GM13976 (cell line): Measurements from ENCODE around the gene SRD5A3.
A peak's percentile ranks its signal among the peaks of the same experiment; 100 is the strongest.

ENCODE experiments used
- DNase-seq: peaks from one replicate; pipeline ENCODE4 v3.0.0; 2012; ENCODE audit warnings: low spot score
- CTCF ChIP-seq: IDR thresholded peaks from 2 replicates; pipeline ENCODE4 v1.5.1; 2012; ENCODE audit warnings: borderline replicate concordance, mild to moderate bottlenecking; ENCODE audit not compliant: insufficient read depth; ENCODE audit errors: extremely low read depth, missing control alignments, control extremely low read depth
- in situ Hi-C: fragments of 300-500 bp; cut with MboI; formaldehyde crosslinking; loops from one replicate; pipeline ENCODE4 v1.12.0; 2022; ENCODE audit warnings: low sequenced_read_pairs, mixed read lengths, inconsistent platforms; ENCODE audit not compliant: unreplicated experiment

Gene SRD5A3

GRCh38 chr4:55395529-55396307, 49.7 kb downstream of the SRD5A3 start, which contains the start of gene TMEM165:
Gene TMEM165 (plus strand): TSS chr4:55395957. CDS start chr4:55396190, 233 bp downstream.
- in situ Hi-C loops, result no loop called here
- peak; percentile 95 for DNase-seq
- no peak for TF ChIP-seq CTCF

GRCh38 chr4:55396308-55397125, 50.5 kb downstream of the SRD5A3 start:
- in situ Hi-C loops, result no loop called here
- peak; percentile 47 for DNase-seq
- TF ChIP-seq CTCF, result no peak

GRCh38 chr4:55397126-55397436, 51.0 kb downstream of the SRD5A3 start:
- in situ Hi-C loops, result no loop called here
- DNase-seq, result no peak
- TF ChIP-seq CTCF, result no peak

- TF ChIP-seq CTCF, result no peak
- no peak for DNase-seq
- in situ Hi-C loops, result no loop called here
Observed at GRCh38 chr4:55397520-55398321, 51.7 kb downstream of the SRD5A3 start.

GRCh38 chr4:55398461-55398860, 52.4 kb downstream of the SRD5A3 start:
- no peak for DNase-seq
- TF ChIP-seq CTCF, result no peak
- in situ Hi-C loops, result no loop called here

GRCh38 chr4:55398966-55399365, 52.9 kb downstream of the SRD5A3 start:
- DNase-seq, result no peak
- in situ Hi-C loops, result no loop called here
- TF ChIP-seq CTCF, result no peak
